ENCODE results near the gene MTRR. TPM values are rescaled to one million over a fixed set of nuclear protein-coding genes. Genes with fewer than 3 reads are reported as not detected.

MTRR gene
- total RNA-seq (2022; extraction: Qiagen RNA extraction; ENCODE audit: low read depth), result 30.1 to 35.4 TPM (median 32.1 TPM) in 5 replicates

GRCh38 chr5:7868773-7869473, at the start of gene MTRR, which contains the start of gene FASTKD3:
Gene MTRR (plus strand): TSS chr5:7869148. CDS start chr5:7870795, 1,647 bp downstream.
Gene FASTKD3 (minus strand): TSS chr5:7869031. CDS start chr5:7868083, 948 bp downstream.

GRCh38 chr5:7850395-7851239, 18.3 kb upstream of the MTRR start, which contains the start of gene CFAP90:
Gene CFAP90 (minus strand): TSS chr5:7851133. CDS start chr5:7851021, 112 bp downstream.

Other genes starting within 250 kb of the MTRR start
- 0.45 to 0.96 TPM (median 0.61 TPM) in 5 replicates for gene CFAP90, start 18.0 kb upstream of the MTRR start, total RNA-seq (2022; extraction: Qiagen RNA extraction; ENCODE audit: low read depth)
- gene FASTKD3, start 117 bp upstream of the MTRR start, total RNA-seq (2022; extraction: Qiagen RNA extraction; ENCODE audit: low read depth), result 9.4 to 18.3 TPM (median 16.8 TPM) in 5 replicates

All from A549 treated with RU486 at 1 μM for 4 hours (cell line).